GM12878 (cell line): ENCODE data around the gene SETD1B. TPM values are rescaled to one million over a fixed set of nuclear protein-coding genes. Genes with fewer than 3 reads are reported as not detected.
A peak's percentile ranks its signal among the peaks of the same experiment; 100 is the strongest.

Experiments used
- CBX5 ChIP-seq: sonication (generic); IDR thresholded peaks from 2 replicates; pipeline ENCODE4 v1.6.1; 2016; ENCODE audit warnings: low read depth, moderate library complexity, mild to moderate bottlenecking, inconsistent platforms
- CEBPB ChIP-seq, 2 experiments: fragments of 150-350 bp in 1 of 2; IDR thresholded peaks; 2 replicates each; pipeline ENCODE4 v1.6.1; 2012 to 2014; ENCODE audit warnings: low read depth in 2 of 2, low read length in 2 of 2, borderline replicate concordance in 1 of 2, inconsistent platforms in 1 of 2
- NBN ChIP-seq: fragments of 450-650 bp; IDR thresholded peaks from 2 replicates; pipeline ENCODE4 v1.6.1; 2016
- NRF1 ChIP-seq: conservative IDR thresholded peaks from 2 replicates; pipeline ENCODE4 v1.6.1; 2011; ENCODE audit warnings: mild to moderate bottlenecking, low read depth, low read length, improper control_type of control experiment
- RB1 ChIP-seq: fragments of 450-650 bp; formaldehyde crosslinking; IDR thresholded peaks from 2 replicates; pipeline ENCODE4 v1.6.1; 2017; ENCODE audit warnings: mild to moderate bottlenecking, borderline replicate concordance
- RCOR1 ChIP-seq: conservative IDR thresholded peaks from 2 replicates; pipeline ENCODE4 v1.6.1; 2012; ENCODE audit warnings: low read depth, low read length, improper control_type of control experiment
- SIN3A ChIP-seq: IDR thresholded peaks from 2 replicates; pipeline ENCODE4 v1.6.1; 2012; ENCODE audit warnings: low read depth, low read length, improper control_type of control experiment
- SMAD5 ChIP-seq: IDR thresholded peaks from 2 replicates; pipeline ENCODE4 v1.6.1; 2016; ENCODE audit warnings: antibody characterized with exemption, low read depth
- ZBED1 ChIP-seq: IDR thresholded peaks from 2 replicates; pipeline ENCODE4 v1.6.1; 2016; ENCODE audit warnings: borderline replicate concordance
- ZNF24 ChIP-seq: fragments of 450-650 bp; IDR thresholded peaks from 2 replicates; pipeline ENCODE4 v1.6.1; 2017; ENCODE audit warnings: antibody characterized with exemption, mild to moderate bottlenecking
- ZNF687 ChIP-seq: fragments of 450-650 bp; IDR thresholded peaks from 2 replicates; pipeline ENCODE4 v1.6.1; 2017; ENCODE audit warnings: mild to moderate bottlenecking, moderate library complexity
- polyA plus RNA-seq, 11 experiments: library from polyadenylated mRNA; depleted of rRNA in 4 of 11; unstranded in 6 of 11; stranded (reverse) in 5 of 11; fragments of >200 nt; fragmentation: Nextera tagmentation in 4 of 11; fragmentation: Illumina TruSeq in 1 of 11; extraction: Ambion mirVana in 4 of 11; extraction: Trizol in 1 of 11; gene quantifications; 1 replicate in 1 of 11; 2 replicates in 10 of 11; pipeline versions ENCODE4 v1.2.1 to v1.2.3, GENCODE V29; 2011 to 2016; ENCODE audit warnings: inconsistent platforms in 2 of 11, missing spikeins in 2 of 11, low read depth in 1 of 11
- total RNA-seq, 4 experiments: library from RNA; depleted of rRNA in 3 of 4; stranded (reverse); fragments of >200 nt in 3 of 4; fragmentation: Illumina TruSeq in 1 of 4; extraction: Trizol in 1 of 4; gene quantifications; 2 replicates each; pipeline versions ENCODE4 v1.2.1 to v1.2.3, GENCODE V29; 2013 to 2021
- TF ChIP-seq, protein P1 (sequence below): IDR thresholded peaks from 2 replicates; pipeline ENCODE4 v1.6.1; 2012; ENCODE audit warnings: mild to moderate bottlenecking, low read depth, low read length
- TF ChIP-seq, protein P2 (sequence below), 3 experiments: IDR thresholded peaks in 2 of 3; conservative IDR thresholded peaks in 1 of 3; 2 replicates each; pipeline ENCODE4 v1.5.1; 2011; ENCODE audit warnings: low read depth in 3 of 3, low read length in 3 of 3, mild to moderate bottlenecking in 3 of 3, control low read depth in 2 of 3, moderate library complexity in 2 of 3, inconsistent platforms in 1 of 3, mixed read lengths in 1 of 3; ENCODE audit not compliant: control insufficient read depth in 2 of 3, insufficient read depth in 1 of 3; ENCODE audit errors: extremely low read depth in 1 of 3
- TF ChIP-seq, protein P3 (sequence below): fragments of 450-650 bp; IDR thresholded peaks from 2 replicates; pipeline ENCODE4 v1.6.1; 2017; ENCODE audit warnings: borderline replicate concordance
- TF ChIP-seq, protein P4 (sequence below): fragments of 450-650 bp; IDR thresholded peaks from 2 replicates; pipeline ENCODE4 v1.6.1; 2016; ENCODE audit warnings: mild to moderate bottlenecking

SETD1B gene
- total and polyA plus RNA-seq, 10 of the 15 experiments (the other 5 are each of a cell fraction or from before 2014, with no cell fraction given) = 0.50 to 17.3 (median 1.6) TPM

DNA sequence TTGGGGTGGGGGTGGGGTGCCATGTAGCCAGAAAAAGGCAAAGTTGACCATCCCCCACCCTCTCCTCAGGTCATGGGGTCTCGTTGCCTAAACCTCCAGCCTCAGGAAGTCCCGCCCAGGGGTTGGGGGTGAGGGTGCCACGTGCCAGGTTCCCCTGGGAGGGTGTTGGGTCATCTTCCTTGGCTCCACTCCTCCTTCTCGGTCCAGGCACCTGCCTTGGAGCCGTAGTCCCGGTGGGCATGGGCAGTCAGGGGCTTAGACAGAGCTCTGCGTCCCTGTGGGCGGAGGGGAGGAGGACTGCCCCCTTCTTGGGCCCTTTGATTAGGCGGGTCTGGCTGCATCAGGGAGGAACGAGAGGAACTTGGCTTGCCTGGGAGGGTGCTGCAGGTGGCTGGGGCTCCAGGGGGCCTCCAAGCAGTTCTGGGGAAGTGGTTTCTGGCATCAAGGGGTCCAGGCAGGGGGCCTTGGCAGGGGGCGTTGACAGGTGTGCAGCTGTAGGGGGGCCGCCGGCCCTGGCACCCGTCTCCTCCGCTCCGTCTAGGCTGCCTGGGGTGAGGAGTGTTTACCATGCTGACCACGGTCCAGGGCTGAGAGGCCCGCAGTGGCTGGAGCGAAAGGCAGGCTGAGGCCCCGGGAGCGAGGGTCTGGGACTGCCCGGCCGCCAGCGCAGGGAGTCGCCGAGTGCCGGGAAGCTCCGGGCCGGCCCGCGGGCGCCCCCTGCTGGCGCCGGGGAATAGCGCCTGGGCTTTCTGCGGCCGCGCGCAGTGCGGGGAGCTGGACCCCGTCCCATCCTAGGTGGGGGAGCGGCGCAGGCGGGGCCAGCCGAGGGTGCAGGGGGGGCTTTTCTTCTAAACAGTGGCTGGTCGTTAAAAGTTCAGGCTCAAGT is 7.9 kb downstream of the SETD1B start (continued):
- TF ChIP-seq, protein P1, sequence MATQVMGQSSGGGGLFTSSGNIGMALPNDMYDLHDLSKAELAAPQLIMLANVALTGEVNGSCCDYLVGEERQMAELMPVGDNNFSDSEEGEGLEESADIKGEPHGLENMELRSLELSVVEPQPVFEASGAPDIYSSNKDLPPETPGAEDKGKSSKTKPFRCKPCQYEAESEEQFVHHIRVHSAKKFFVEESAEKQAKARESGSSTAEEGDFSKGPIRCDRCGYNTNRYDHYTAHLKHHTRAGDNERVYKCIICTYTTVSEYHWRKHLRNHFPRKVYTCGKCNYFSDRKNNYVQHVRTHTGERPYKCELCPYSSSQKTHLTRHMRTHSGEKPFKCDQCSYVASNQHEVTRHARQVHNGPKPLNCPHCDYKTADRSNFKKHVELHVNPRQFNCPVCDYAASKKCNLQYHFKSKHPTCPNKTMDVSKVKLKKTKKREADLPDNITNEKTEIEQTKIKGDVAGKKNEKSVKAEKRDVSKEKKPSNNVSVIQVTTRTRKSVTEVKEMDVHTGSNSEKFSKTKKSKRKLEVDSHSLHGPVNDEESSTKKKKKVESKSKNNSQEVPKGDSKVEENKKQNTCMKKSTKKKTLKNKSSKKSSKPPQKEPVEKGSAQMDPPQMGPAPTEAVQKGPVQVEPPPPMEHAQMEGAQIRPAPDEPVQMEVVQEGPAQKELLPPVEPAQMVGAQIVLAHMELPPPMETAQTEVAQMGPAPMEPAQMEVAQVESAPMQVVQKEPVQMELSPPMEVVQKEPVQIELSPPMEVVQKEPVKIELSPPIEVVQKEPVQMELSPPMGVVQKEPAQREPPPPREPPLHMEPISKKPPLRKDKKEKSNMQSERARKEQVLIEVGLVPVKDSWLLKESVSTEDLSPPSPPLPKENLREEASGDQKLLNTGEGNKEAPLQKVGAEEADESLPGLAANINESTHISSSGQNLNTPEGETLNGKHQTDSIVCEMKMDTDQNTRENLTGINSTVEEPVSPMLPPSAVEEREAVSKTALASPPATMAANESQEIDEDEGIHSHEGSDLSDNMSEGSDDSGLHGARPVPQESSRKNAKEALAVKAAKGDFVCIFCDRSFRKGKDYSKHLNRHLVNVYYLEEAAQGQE = 0 out of 2 replicates have a peak, but pooled peaks have one; percentile 7
- 0 out of 2 replicates have a peak, but pooled peaks have one; percentile 61 for TF ChIP-seq ZNF24
- TF ChIP-seq, protein P2, sequence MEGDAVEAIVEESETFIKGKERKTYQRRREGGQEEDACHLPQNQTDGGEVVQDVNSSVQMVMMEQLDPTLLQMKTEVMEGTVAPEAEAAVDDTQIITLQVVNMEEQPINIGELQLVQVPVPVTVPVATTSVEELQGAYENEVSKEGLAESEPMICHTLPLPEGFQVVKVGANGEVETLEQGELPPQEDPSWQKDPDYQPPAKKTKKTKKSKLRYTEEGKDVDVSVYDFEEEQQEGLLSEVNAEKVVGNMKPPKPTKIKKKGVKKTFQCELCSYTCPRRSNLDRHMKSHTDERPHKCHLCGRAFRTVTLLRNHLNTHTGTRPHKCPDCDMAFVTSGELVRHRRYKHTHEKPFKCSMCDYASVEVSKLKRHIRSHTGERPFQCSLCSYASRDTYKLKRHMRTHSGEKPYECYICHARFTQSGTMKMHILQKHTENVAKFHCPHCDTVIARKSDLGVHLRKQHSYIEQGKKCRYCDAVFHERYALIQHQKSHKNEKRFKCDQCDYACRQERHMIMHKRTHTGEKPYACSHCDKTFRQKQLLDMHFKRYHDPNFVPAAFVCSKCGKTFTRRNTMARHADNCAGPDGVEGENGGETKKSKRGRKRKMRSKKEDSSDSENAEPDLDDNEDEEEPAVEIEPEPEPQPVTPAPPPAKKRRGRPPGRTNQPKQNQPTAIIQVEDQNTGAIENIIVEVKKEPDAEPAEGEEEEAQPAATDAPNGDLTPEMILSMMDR (IDR thresholded peaks at IDR 0.05 in 2 of 3, conservative IDR thresholded peaks at IDR 0.05 in 1 of 3; ENCODE audit: control insufficient read depth in 2 of 3, extremely low read depth in 1 of 3, insufficient read depth in 1 of 3, low read depth in 3 of 3, low read length in 3 of 3) = peak; percentile 76 to 92 (median 88); a peak in 5 of 6 replicates
- no peak for TF ChIP-seq CEBPB (IDR thresholded peaks at IDR 0.05; ENCODE audit: borderline replicate concordance in 1 of 2, low read depth in 2 of 2, low read length in 2 of 2)
- no peak for TF ChIP-seq ZBED1
- no peak for TF ChIP-seq RB1
- TF ChIP-seq ZNF687 = 0 out of 2 replicates have a peak, but pooled peaks have one; percentile 13
- no peak; the same call in 1 of the 2 replicates for TF ChIP-seq SIN3A
- TF ChIP-seq, protein P3, sequence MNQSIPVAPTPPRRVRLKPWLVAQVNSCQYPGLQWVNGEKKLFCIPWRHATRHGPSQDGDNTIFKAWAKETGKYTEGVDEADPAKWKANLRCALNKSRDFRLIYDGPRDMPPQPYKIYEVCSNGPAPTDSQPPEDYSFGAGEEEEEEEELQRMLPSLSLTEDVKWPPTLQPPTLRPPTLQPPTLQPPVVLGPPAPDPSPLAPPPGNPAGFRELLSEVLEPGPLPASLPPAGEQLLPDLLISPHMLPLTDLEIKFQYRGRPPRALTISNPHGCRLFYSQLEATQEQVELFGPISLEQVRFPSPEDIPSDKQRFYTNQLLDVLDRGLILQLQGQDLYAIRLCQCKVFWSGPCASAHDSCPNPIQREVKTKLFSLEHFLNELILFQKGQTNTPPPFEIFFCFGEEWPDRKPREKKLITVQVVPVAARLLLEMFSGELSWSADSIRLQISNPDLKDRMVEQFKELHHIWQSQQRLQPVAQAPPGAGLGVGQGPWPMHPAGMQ = no peak
- no peak for TF ChIP-seq CBX5
- TF ChIP-seq NRF1 = no peak
- TF ChIP-seq RCOR1 = no peak
- TF ChIP-seq NBN = 0 out of 2 replicates have a peak, but pooled peaks have one; percentile 2
- no peak for TF ChIP-seq SMAD5
- TF ChIP-seq, protein P4, sequence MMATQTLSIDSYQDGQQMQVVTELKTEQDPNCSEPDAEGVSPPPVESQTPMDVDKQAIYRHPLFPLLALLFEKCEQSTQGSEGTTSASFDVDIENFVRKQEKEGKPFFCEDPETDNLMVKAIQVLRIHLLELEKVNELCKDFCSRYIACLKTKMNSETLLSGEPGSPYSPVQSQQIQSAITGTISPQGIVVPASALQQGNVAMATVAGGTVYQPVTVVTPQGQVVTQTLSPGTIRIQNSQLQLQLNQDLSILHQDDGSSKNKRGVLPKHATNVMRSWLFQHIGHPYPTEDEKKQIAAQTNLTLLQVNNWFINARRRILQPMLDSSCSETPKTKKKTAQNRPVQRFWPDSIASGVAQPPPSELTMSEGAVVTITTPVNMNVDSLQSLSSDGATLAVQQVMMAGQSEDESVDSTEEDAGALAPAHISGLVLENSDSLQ = no peak
